HFF-Myc (cell line): ENCODE measurements around the gene KLHL22.

Experiments used
- DNase-seq: peaks from one replicate; pipeline ENCODE4 v3.0.0-alpha.2; 2011; ENCODE audit warnings: low read depth; ENCODE audit errors: extremely low read depth
- H3K4me3 ChIP-seq: replicated peaks from 2 replicates; pipeline ENCODE4 v1.5.1; 2011; ENCODE audit warnings: low read depth, mild to moderate bottlenecking, control low read depth, low read length
- CTCF ChIP-seq: IDR thresholded peaks from 2 replicates; pipeline ENCODE4 v1.5.1; 2012; ENCODE audit warnings: mild to moderate bottlenecking, low read depth, low read length, control low read depth; ENCODE audit errors: missing control alignments

KLHL22 gene

GRCh38 chr22:20437613-20438426 is 57.8 kb downstream of the KLHL22 start, which contains the start of gene SCARF2:
Gene SCARF2 (minus strand): TSS chr22:20437825. CDS start chr22:20437754, 71 bp downstream.
- no peak for DNase-seq
- peak within 1 kb of the TSS; percentile 79 for H3K4me3 ChIP-seq
- no peak for TF ChIP-seq CTCF

- peak overlapping the region; percentile 79 for H3K4me3 ChIP-seq
- DNase-seq = no peak
- TF ChIP-seq CTCF = no peak
Measured at GRCh38 chr22:20436768-20437612, 58.6 kb downstream of the KLHL22 start.

GRCh38 chr22:20436307-20436767 is 59.3 kb downstream of the KLHL22 start:
- no peak for DNase-seq
- H3K4me3 ChIP-seq = peak overlapping the region; percentile 79
- TF ChIP-seq CTCF = no peak

- TF ChIP-seq CTCF = no peak
- H3K4me3 ChIP-seq = peak overlapping the region; percentile 79
- no peak for DNase-seq
Measured at GRCh38 chr22:20435436-20436306, 59.9 kb downstream of the KLHL22 start.

GRCh38 chr22:20434773-20435172 is 60.8 kb downstream of the KLHL22 start:
- no peak overlapping the region for H3K4me3 ChIP-seq
- DNase-seq = no peak
- TF ChIP-seq CTCF = no peak

- no peak for TF ChIP-seq CTCF
- no peak overlapping the region for H3K4me3 ChIP-seq
- no peak for DNase-seq
Measured at GRCh38 chr22:20434264-20434751, 61.3 kb downstream of the KLHL22 start.
